ENCODE measurements around the gene NANOS3.

Gene NANOS3

GRCh38 chr19:13839130-13839937, 37.6 kb upstream of the NANOS3 start:
- H3K27me3 ChIP-seq (ENCODE audit: insufficient read depth, low read length): no peaks in the 10 kb centered on the region; the same call in 1 of the 2 replicates
- peaks cover 6% of the 10 kb centered on the region; the same call in 1 of the 2 replicates for H3K36me3 ChIP-seq (ENCODE audit: insufficient read depth, low read depth, low read length)
- H3K4me1 ChIP-seq (ENCODE audit: insufficient read depth, low read length): peaks cover 18% of the 10 kb centered on the region
- H3K4me3 ChIP-seq (ENCODE audit: low read length): no peak overlapping the region
- no peak overlapping the region for H3K9ac ChIP-seq (ENCODE audit: low read depth, low read length)
- no peaks in the 10 kb centered on the region for H3K9me3 ChIP-seq (ENCODE audit: insufficient read depth, low read depth, low read length)
- H3K27ac ChIP-seq (ENCODE audit: low read length): no peak overlapping the region

DNA sequence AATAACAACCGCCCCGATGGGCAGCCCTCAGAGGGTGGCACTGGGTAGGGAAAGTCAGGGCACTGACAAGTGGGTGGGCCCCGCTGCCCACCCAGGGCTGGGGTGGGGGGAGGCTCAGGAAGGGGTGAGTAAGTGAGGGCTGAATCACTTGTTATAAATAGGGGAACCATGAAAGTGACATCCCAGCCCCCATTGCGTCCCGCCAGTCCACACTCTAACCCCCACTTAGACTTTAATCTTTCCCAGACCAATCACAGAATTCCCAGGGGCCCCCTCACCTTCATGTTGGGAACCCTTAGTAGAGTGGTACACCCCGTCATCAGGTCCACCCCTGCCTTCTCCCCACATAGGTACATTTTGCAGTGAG, 37.0 kb upstream of the NANOS3 start:
- Histone ChIP-seq H3K27me3 (ENCODE audit: insufficient read depth, low read length) (no peaks in the 10 kb centered on the region; the same call in 1 of the 2 replicates), H3K9me3 (ENCODE audit: insufficient read depth, low read depth, low read length) (no peaks in the 10 kb centered on the region), H3K4me3 (ENCODE audit: low read length) (no peak overlapping the region), H3K9ac (ENCODE audit: low read depth, low read length) (no peak overlapping the region), H3K27ac (ENCODE audit: low read length) (no peak overlapping the region), H3K36me3 (ENCODE audit: insufficient read depth, low read depth, low read length) (peaks cover 6% of the 10 kb centered on the region; the same call in 1 of the 2 replicates), H3K4me1 (ENCODE audit: insufficient read depth, low read length) (peaks cover 18% of the 10 kb centered on the region)

- H3K27ac ChIP-seq (ENCODE audit: low read length): no peak overlapping the region
- H3K4me1 ChIP-seq (ENCODE audit: insufficient read depth, low read length): peaks cover 18% of the 10 kb centered on the region
- H3K4me3 ChIP-seq (ENCODE audit: low read length): no peak overlapping the region
These were observed 36.4 kb upstream of the NANOS3 start for GRCh38 chr19:13840305-13841085.

GRCh38 chr19:13841086-13841961, 35.6 kb upstream of the NANOS3 start:
- Histone ChIP-seq H3K9ac (ENCODE audit: low read depth, low read length) (no peak overlapping the region; the same call in 1 of the 2 replicates), H3K4me3 (ENCODE audit: low read length) (peak overlapping the region; percentile 67; the same call in 1 of the 2 replicates), H3K4me1 (ENCODE audit: insufficient read depth, low read length) (peaks cover 18% of the 10 kb centered on the region)

More at GRCh38 chr19:13840305-13841085, 36.4 kb upstream of the NANOS3 start:
- Histone ChIP-seq H3K36me3 (ENCODE audit: insufficient read depth, low read depth, low read length) (peaks cover 6% of the 10 kb centered on the region; the same call in 1 of the 2 replicates), H3K9me3 (ENCODE audit: insufficient read depth, low read depth, low read length) (no peaks in the 10 kb centered on the region), H3K27me3 (ENCODE audit: insufficient read depth, low read length) (no peaks in the 10 kb centered on the region; the same call in 1 of the 2 replicates), H3K9ac (ENCODE audit: low read depth, low read length) (no peak overlapping the region; the same call in 1 of the 2 replicates)

DNA sequence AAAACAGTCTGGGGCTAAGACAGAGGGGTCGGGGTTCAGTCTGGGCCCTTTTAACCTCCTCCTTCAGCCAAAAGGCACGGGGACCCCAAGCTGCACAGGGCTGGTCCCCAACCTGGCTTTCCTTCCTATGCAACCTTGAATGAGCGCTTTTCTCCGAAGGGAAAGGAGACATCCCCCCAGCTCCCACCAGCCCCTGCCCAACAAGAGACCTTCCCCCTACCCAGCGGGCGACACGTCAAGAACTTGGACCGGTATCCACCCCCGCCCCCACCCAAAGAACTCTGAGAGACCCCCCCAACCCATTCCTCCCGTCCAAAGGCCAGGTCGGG, 35.0 kb upstream of the NANOS3 start:
- Histone ChIP-seq H3K9me3 (ENCODE audit: insufficient read depth, low read depth, low read length) (no peaks in the 10 kb centered on the region), H3K36me3 (ENCODE audit: insufficient read depth, low read depth, low read length) (no peaks in the 10 kb centered on the region), H3K27me3 (ENCODE audit: insufficient read depth, low read length) (no peaks in the 10 kb centered on the region; the same call in 1 of the 2 replicates), H3K9ac (ENCODE audit: low read depth, low read length) (peak overlapping the region; percentile 63; the same call in 1 of the 2 replicates), H3K4me3 (ENCODE audit: low read length) (peak overlapping the region; percentile 67), H3K27ac (ENCODE audit: low read length) (no peak overlapping the region), H3K4me1 (ENCODE audit: insufficient read depth, low read length) (peaks cover 18% of the 10 kb centered on the region)

More at GRCh38 chr19:13841086-13841961, 35.6 kb upstream of the NANOS3 start:
- Histone ChIP-seq H3K36me3 (ENCODE audit: insufficient read depth, low read depth, low read length) (no peaks in the 10 kb centered on the region; the same call in 1 of the 2 replicates), H3K9me3 (ENCODE audit: insufficient read depth, low read depth, low read length) (no peaks in the 10 kb centered on the region), H3K27ac (ENCODE audit: low read length) (no peak overlapping the region), H3K27me3 (ENCODE audit: insufficient read depth, low read length) (no peaks in the 10 kb centered on the region; the same call in 1 of the 2 replicates)

DNA sequence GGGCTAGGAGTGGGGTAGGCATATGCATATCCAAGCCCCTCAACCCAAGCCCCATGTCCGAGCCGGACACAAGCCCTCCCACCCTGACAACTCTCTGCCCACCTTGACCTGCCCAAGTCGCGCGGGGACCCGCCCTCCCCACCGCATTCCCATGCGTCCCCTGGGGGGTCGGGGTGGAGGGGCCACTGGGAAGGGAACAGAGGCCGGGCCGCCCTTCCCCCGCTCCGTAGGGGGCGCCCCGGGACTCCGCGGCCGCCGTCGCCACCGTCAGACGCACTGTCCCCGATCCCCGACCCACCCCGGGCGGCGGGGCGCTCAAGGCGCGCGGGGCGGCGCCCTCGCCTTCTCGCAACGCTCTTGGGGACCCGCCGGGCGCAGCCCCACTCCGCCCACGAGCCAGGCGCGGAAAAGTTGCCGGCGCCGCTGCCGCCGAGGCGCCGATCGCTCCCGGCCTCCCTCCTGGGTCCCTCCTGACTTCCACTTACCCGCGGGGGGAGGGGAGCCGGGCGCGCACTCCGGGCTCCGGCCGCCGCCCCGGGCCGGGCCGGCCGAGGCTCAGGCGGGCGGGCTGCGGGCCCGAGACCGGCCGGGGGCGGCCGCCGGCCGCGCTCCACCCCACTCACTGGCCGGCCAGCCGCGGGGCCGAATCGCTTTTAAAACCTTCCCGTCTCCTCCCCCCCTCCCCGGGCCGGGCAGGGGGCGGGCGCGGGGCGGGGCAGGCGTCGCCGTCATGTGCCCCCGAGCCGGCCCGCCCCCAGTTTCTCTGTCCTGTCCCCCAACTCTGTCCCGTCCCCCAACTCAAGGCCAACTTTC, 34.4 kb upstream of the NANOS3 start:
- no peaks in the 10 kb centered on the region for H3K9me3 ChIP-seq (ENCODE audit: insufficient read depth, low read depth, low read length)
- peak overlapping the region; percentile 67; the same call in 1 of the 2 replicates for H3K9ac ChIP-seq (ENCODE audit: low read depth, low read length)
- no peaks in the 10 kb centered on the region for H3K36me3 ChIP-seq (ENCODE audit: insufficient read depth, low read depth, low read length)
- H3K4me3 ChIP-seq (ENCODE audit: low read length): peak overlapping the region; percentile 68
- peaks cover 18% of the 10 kb centered on the region for H3K4me1 ChIP-seq (ENCODE audit: insufficient read depth, low read length)
- H3K27ac ChIP-seq (ENCODE audit: low read length): no peak overlapping the region
- no peaks in the 10 kb centered on the region; the same call in 1 of the 2 replicates for H3K27me3 ChIP-seq (ENCODE audit: insufficient read depth, low read length)

DNA sequence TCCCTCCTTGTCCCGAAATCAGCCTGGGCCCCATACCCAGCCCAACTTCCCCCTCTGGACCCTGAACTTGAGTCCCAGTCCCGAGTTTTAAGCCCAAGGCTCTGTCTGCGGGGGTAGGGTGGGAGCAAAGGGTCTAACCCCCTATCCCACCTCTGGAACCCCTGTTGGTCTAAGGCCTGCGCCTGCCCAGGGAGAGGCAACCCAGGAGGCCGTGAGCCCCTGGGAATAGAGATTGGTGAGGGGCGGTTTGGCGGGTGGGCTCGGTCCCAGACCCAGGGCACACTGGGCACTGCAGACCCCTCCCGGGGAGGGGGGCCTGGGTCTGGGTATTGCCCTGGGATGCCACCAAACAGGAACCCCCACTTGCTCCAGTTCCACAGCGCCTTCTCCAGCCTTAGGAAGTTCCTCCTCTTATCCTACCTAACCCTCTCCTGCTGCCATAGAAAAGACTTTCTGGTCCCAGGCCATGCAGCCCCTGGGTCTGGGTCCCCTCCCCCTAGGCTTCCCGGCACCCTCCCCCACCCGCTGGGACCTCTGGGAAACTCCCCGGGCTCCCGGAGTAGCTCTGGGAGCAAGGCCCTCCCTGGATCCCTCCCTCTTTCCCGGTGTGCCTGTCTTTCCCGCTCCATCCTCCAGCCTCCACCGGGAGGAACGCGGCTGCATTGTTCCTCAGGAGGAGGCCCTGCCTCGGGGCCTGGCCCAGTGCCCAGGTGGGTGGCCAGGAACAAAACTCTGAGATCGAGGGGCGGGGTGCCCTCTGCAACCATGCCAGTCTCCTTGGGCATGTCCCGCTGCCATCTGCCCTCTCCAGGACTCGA, 33.6 kb upstream of the NANOS3 start:
- H3K36me3 ChIP-seq (ENCODE audit: insufficient read depth, low read depth, low read length): no peaks in the 10 kb centered on the region
- no peaks in the 10 kb centered on the region; the same call in 1 of the 2 replicates for H3K27me3 ChIP-seq (ENCODE audit: insufficient read depth, low read length)
- peak overlapping the region; percentile 67; the same call in 1 of the 2 replicates for H3K9ac ChIP-seq (ENCODE audit: low read depth, low read length)
- H3K27ac ChIP-seq (ENCODE audit: low read length): no peak overlapping the region
- no peaks in the 10 kb centered on the region for H3K9me3 ChIP-seq (ENCODE audit: insufficient read depth, low read depth, low read length)
- H3K4me3 ChIP-seq (ENCODE audit: low read length): peak overlapping the region; percentile 68
- H3K4me1 ChIP-seq (ENCODE audit: insufficient read depth, low read length): peaks cover 21% of the 10 kb centered on the region

- Histone ChIP-seq H3K4me3 (ENCODE audit: low read length) (no peak overlapping the region), H3K27me3 (ENCODE audit: insufficient read depth, low read length) (no peaks in the 10 kb centered on the region; the same call in 1 of the 2 replicates), H3K36me3 (ENCODE audit: insufficient read depth, low read depth, low read length) (no peaks in the 10 kb centered on the region), H3K4me1 (ENCODE audit: insufficient read depth, low read length) (peaks cover 24% of the 10 kb centered on the region), H3K27ac (ENCODE audit: low read length) (no peak overlapping the region), H3K9ac (ENCODE audit: low read depth, low read length) (no peak overlapping the region), H3K9me3 (ENCODE audit: insufficient read depth, low read depth, low read length) (no peaks in the 10 kb centered on the region)
These were observed 32.8 kb upstream of the NANOS3 start for GRCh38 chr19:13844130-13844631.

DNA sequence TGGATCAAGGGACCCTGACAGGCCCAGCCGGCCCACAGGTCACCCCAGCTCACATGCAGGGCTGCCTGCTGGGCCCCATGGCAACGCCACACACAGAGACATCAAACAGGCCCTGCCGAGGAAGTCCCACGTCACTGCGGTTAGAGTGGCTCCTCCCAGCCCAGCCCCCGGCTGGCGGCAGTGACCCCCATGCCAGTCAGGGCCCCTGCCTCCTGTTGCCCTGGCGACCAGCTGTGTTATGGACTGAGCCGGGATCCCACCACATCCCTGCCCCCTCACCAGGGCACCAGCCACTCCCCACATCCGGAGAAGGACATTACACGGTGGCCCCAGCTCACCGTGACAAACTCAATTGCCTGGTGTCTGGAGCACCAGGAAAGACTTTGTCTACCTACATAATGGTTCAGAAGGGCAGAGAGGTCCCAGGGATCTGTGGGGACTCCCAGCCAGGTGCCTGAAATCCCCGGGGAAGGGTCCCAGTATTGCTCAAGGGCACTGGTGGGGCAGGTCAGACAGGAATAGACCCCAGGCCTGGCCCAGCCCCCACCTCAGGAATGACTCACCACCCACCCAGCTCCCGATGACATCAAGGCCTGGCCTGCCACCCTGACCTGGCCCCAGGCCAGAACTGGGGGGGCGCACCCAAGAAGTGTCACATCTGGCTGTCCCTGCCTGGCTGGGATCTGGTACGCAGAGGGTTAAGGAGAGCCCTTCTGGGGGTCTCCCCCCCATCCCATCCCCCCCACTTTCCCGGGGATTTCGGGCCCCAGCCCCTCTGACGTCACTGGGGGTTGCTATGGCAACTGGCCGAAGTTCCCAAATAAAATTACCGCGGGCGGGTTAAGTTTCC, 30.2 kb upstream of the NANOS3 start:
- Histone ChIP-seq H3K9ac (ENCODE audit: low read depth, low read length) (peak overlapping the region; percentile 96), H3K27ac (ENCODE audit: low read length) (peak overlapping the region; percentile 97), H3K4me1 (ENCODE audit: insufficient read depth, low read length) (peaks cover 28% of the 10 kb centered on the region), H3K27me3 (ENCODE audit: insufficient read depth, low read length) (peaks cover 5% of the 10 kb centered on the region), H3K4me3 (ENCODE audit: low read length) (peak overlapping the region; percentile 78), H3K36me3 (ENCODE audit: insufficient read depth, low read depth, low read length) (no peaks in the 10 kb centered on the region), H3K9me3 (ENCODE audit: insufficient read depth, low read depth, low read length) (no peaks in the 10 kb centered on the region)
